Measurements from ENCODE around the gene DPY19L1. TPM values are rescaled to one million over a fixed set of nuclear protein-coding genes. Genes with fewer than 3 reads are reported as not detected.
"Not testable (repeated sequence)": the region's sequence is repeated elsewhere in the genome, so short reads cannot be mapped to it uniquely, and the experiment has no call there.

The DPY19L1 gene
- total RNA-seq, 2 donors from 2014 or later: 22.0 to 24.3 TPM

DNA sequence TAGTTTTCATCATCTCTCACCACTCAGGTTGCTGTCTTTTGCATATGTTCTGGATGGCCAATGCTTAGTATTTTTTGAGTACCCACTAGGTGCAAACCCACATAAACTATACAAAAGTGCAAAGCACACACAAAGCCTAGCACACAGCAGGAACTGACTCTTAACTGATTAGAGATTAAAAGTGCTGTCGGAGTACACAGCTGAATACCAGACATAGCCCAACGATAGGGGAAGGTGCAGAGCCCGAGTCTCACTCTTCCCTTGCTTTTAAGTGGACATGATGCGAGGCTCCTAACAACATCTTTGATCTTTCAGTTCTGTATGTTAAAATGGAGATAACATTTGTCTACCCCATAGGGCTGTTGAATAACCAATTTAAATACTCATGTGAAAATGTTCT lies 90.8 kb downstream of the DPY19L1 start:
- DNase-seq (no peak), ATAC-seq (no peak)
- intact Hi-C loops (cut with DNase I, micrococcal nuclease): no loop called here

DNA sequence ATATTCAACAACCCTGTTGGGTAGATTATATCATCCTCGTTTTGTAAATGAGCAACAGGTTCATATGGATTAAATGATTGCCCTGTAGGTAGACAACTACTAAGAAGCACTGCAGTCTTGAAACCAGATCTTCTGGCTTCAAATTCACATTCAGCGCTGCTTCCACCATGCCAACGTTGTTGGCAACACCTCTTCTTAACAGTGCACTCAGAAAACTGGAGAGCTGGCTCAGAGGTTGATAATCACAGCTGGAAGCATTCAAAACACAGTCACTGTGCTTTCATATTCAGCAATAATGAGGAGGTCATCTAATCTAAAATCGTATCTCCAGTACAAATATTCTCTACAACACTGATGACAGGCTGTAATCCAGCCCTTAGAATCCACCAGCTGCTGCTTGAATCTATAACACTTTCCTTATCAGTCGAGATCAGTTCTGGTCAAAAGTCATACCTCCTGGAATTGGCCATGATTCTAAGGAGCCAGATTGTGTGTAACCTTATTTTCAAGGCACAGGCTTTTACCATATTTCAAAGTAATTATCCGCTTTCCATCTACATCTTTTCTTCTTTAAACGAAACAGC lies 91.3 kb downstream of the DPY19L1 start:
- peak; percentile 77 for ATAC-seq
- DNase-seq; intact Hi-C loops (cut with DNase I, micrococcal nuclease): not testable (repeated sequence)

DNA sequence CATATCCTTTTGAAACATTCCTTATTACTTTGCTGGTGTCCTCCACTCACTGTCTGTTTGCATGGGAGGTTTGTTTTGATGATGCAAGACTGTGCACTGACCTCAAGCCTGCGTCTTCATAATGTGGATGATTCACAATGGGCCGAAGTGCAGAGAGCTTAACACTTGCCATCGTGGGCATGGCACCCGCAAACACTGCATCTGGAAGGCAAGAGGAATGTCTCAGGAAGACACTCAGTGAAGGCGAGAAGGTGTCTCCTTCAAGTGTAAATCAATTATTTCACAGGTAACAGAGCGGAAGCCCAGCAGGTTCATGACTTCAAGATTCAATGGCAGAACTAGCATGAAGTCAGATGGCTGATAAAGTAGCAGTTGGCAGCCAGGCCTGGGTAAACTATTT lies 98.1 kb downstream of the DPY19L1 start:
- DNase-seq (no peak), ATAC-seq (no peak)
- intact Hi-C loops (cut with DNase I, micrococcal nuclease): no loop called here

DNA sequence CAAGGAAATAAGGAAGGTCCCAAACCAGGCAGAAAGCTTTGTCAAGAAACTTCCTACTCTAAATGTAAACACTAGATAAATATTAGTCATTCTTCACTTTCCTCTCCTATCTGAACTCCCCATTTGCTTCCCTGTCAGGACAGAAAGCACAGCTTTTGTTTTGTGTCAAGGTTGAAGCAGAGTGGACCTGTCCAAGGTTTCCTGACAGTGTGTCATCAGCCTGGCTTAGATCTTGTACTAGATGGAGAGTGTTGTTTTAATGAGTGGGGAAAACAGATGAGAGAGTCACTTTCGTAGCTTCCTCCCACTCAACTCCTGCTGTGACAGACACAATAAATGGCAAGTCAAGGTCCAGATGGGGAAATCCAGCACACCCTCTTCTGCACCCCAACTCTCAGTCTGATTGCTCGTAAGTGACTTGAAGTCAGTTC lies 101.5 kb downstream of the DPY19L1 start:
- DNase-seq; intact Hi-C loops (cut with DNase I, micrococcal nuclease); ATAC-seq: not testable (repeated sequence)

DNA sequence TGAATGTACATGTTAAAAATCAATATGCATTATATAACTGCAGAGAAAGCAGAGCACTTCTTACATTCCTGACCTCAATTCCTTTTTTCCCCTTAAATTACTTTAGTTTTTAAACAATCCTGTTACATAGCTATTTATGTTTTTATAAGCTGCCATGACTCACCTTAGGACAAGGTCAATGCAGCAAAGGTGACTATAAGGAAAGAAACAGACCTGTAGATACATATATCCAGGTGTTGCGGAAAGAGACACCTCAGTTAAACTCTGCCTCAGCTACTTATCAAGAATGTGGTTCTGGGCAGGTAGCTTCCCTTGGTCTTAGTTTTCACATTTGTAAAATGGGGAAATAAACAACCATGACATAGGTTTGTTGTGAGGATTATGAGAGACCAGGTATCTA lies 105.5 kb downstream of the DPY19L1 start:
- ATAC-seq: peak; percentile 69
- no peak for DNase-seq
- intact Hi-C loops (cut with DNase I, micrococcal nuclease): no loop called here

DNA sequence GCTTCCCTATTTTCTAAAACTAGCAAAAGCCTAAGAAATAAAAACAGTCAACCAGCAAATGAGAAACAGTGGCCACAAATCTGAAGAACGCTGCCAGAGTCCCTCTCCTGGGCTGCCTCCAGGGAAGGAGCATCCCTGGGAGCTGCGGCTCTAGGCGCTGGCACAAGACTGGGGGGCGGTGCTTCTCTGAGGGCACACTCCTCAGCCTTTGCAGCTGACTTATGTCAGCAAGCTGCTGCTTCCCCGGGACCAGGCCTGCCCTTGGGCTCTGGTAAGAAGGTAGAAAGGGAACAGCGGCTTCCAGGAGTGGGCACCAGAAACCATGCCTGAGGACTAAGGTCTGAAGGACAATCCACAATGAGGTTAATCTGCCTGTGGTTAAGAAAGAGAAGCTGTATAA lies 107.5 kb downstream of the DPY19L1 start:
- intact Hi-C loops (cut with DNase I, micrococcal nuclease); ATAC-seq: not testable (repeated sequence)

DNA sequence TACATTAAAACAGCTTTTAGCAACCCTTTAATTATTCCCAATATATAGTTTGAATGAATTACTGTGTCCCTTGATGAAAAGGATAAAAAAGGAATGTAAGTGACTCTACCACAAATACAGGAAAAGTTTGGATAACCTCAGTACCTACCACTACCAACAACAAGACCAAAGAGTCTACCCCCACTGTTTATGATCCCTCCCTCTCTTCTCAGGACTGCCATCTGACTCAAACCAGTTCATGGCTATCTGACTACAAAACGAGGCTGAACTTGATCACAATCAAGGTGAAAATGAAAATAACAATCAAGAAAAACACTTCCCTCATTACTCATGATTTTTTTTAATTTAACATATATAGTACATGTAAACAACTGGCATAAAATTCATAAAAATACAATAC lies 108.7 kb downstream of the DPY19L1 start:
- no peak for ATAC-seq
- no peak for DNase-seq
- intact Hi-C loops (cut with DNase I, micrococcal nuclease): no loop called here

More for the DNA sequence above, 107.5 kb downstream of the DPY19L1 start:
- not testable (repeated sequence) for DNase-seq

DNA sequence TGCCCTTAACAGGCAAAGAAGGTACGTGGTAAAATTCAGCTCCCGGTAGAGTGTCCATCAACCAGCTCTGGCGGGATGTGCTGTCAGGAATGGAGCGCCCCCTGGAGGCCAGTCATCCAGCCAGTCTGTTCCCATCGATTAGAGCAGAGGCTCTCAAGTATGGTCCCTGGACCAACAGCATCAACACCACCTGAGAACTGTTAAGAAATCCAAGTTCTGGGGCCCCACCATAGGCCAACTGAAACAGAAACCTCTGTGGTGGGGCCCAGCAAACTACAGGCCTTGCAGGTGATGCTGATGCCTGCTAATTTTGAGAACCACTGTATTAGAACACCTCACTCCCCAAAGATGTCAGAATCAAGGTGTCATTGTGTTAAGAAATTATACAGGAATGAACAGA lies 109.2 kb downstream of the DPY19L1 start:
- no peak for ATAC-seq
- intact Hi-C loops (cut with DNase I, micrococcal nuclease): no loop called here
- peak in 1 of 2 donors; percentile 55 for DNase-seq

DNA sequence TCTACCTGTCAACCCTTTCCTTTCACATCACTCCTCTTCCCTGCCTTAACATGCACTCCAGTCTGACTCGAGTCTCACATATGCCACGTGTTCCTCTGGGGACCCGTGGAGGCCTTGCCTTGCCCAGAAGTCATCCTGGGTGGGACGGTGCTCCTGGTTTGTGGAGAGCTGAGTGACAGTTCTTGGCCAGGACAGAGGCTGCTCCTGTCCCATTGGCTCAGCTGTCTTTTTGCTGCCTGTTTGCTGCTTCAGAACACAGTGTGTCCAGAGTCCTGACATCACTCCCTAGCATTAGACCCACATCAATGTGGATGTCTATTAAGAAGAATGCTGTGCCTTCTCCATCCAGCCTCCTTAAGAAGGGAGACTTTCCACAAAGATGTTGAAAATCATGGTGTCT lies 116.8 kb downstream of the DPY19L1 start:
- ATAC-seq; intact Hi-C loops (cut with DNase I, micrococcal nuclease); DNase-seq: not testable (repeated sequence)

DNA sequence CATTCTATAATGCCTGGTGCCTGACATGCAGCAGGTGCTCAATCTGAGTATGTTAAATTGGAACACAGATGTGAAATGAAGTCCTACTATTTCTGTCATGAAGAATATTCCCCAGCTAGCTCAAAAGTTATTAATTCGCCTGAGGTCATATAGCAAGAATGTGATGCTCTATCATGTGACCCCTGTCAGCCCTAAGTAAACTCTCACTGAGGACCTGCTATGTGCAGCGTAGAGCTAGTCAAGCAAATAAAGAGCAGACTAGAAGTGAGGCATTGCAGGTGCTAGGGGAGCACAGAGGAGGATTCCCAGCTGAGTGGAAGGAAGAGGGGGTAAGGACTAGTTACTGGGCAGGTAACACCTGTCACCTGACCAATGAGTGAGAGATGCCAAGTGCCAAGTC lies 118.2 kb downstream of the DPY19L1 start:
- ATAC-seq; intact Hi-C loops (cut with DNase I, micrococcal nuclease); DNase-seq: not testable (repeated sequence)

DNA sequence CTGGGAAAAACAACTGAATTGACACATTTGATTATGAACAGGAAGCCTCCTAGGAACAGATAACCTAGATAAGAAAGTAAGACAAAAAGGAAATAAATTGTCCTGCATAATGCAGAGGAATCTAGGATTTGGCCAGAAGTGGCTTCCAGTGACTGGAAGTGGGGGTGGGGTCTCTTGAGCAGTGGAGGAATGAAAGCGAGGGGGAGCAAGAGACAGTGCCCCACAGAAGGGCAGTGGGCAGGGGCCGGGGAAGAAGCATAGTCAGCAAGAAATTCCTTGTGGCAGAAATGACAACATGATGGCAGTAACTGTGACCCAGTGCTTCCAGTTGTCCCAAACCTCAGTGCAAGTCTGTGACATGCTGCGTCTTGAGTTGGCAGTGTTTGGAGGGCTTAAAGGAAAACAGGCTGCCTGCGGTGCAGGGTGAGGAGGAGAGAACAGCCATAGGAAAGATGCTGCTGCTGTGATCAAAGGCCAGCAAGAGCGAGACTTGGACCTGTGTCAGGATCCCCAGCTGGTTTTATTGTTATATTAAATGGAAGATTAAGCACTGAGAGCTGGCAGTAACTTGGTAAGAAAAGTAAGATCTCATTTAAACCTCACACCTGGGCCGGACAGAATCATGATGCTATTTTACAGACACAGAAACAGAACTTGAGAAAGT lies 119.0 kb downstream of the DPY19L1 start:
- DNase-seq; ATAC-seq; intact Hi-C loops (cut with DNase I, micrococcal nuclease): not testable (repeated sequence)

DNA sequence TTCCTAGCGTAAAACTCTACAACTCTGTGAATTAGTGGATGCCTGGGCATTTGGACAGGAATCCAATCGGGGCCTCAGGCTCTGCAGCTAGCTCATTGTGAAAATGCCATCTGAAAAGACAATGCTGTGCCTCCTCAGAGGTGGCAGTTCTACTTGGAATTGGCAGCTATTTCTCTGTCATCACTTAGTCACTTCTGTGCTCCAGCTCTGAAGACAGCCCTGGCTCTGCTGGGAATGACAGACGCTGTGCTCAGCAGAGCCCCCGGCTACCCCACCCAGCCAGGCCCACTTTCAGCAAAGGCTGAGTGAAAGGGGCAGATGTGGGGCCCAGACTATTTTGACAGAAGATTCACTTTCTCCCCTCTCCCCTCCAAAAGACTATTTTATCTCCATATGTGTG lies 119.8 kb downstream of the DPY19L1 start:
- DNase-seq; intact Hi-C loops (cut with DNase I, micrococcal nuclease); ATAC-seq: not testable (repeated sequence)

DNA sequence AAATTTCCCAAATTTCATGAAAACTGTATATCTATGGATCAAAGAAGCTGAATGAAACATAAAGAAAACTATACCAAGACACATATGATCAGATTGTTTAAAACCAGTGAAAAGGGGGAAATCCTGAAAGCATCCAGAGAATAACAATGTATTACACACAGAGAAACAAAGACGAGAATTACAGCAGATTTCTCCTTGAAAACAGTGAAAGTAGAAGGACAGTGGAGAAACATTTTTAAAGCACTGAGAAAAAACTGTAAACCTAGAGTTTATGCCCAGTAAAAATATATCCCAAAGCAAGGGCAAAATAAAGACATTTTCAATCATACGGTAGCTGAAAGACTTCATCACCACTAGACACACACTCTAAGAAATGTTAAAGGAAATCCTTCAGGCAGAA lies 121.0 kb downstream of the DPY19L1 start:
- DNase-seq: no peak
- intact Hi-C loops (cut with DNase I, micrococcal nuclease): no loop called here
- no peak for ATAC-seq

DNA sequence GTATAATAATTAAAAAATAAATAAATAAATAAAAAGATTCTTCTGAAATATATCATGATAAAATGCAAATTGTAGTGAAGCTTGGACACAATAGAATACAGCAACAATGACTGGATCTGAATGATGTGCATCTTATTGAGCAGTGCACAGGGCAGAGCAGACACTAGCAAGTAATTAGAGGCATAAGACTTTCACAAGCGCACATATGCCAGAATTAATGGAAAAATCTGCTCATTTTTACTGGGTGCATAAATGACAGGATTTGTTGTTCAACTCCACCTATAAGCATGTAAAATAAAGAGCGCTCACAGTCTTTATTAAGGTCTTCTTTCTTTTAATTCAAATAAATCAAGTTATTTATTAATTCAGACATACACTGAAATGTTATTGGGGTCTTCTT lies 125.0 kb downstream of the DPY19L1 start:
- intact Hi-C loops (cut with DNase I, micrococcal nuclease): no loop called here
- no peak for DNase-seq
- ATAC-seq: no peak

DNA sequence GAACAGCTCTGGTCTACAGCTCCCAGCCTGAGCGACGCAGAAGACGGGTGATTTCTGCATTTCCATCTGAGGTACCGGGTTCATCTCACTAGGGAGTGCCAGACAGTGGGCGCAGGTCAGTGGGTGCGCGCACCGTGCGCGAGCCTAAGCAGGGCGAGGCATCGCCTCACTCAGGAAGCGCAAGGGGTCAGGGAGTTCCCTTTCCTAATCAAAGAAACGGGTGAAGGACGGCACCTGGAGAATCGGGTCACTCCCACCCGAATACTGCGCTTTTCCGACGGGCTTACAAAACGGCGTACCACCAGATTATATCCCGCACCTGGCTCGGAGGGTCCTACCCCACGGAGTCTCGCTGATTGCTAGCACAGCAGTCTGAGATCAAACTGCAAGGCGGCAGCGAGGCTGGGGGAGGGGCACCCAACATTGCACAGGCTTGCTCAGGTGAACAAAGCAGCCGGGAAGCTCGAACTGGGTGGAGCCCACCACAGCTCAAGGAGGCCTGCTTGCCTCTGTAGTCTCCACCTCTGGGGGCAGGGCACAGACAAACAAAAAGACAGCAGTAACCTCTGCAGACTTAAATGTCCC lies 130.9 kb downstream of the DPY19L1 start:
- ATAC-seq; intact Hi-C loops (cut with DNase I, micrococcal nuclease): not testable (repeated sequence)
- DNase-seq: peak in 1 of 2 donors; percentile 40

DNA sequence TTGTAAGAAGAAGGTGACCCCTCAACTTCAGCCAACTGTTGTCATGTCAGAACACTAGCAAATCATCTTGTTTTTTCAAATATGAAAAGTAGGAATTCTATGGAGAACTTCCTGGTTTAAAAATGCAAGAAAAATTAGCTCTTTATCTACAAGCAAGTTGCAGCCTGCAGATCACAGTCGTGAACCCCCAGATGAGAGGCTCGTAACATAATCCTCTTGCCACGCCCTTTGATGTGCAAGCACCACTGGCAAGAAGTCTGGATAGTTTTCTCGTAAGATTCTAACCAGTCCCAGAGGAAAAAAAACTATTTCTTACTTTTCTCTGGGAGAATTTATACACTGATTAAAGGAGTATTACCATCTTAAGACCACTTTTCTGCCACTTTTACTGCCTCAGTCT lies 132.3 kb downstream of the DPY19L1 start:
- ATAC-seq (no peak), DNase-seq (no peak)
- intact Hi-C loops (cut with DNase I, micrococcal nuclease): no loop called here

DNA sequence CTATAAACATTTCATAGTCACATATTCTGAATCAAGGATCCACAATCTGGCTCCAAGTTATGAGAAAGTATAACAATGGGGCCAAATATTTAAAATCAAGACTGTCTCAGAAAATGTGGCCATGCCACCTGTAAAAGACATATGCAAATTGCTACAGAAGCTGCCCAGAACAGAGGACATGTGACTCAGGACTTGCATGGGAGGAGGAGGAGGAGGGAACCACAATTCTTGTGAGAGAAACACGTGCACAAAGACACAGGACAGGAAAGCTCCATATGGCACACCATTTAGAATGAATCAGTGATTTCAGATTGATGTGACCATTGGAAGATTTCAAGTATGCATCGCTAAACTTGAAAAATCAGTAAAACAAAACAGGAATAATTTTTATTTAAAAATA lies 133.4 kb downstream of the DPY19L1 start:
- intact Hi-C loops (cut with DNase I, micrococcal nuclease); DNase-seq; ATAC-seq: not testable (repeated sequence)

DNA sequence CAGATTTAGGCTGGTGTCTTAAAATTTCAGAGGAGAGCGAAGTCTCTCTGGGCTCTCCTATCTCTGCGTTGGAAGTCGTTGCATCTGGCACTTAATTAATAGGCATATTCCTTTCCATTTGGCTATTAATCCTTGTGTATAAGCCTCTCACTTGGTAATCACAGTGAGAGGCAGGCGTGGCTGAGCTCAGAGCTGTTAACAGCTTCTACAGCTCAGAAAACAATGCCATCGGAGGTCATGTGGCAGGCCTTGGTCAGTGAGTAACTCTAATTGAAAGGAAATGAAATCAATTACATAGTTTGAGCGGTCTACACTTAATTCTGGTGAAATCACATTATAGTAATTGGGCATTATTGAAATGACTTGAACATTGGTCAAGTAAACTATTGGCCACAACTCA lies 135.1 kb downstream of the DPY19L1 start:
- DNase-seq (no peak), ATAC-seq (no peak)
- intact Hi-C loops (cut with DNase I, micrococcal nuclease): no loop called here

DNA sequence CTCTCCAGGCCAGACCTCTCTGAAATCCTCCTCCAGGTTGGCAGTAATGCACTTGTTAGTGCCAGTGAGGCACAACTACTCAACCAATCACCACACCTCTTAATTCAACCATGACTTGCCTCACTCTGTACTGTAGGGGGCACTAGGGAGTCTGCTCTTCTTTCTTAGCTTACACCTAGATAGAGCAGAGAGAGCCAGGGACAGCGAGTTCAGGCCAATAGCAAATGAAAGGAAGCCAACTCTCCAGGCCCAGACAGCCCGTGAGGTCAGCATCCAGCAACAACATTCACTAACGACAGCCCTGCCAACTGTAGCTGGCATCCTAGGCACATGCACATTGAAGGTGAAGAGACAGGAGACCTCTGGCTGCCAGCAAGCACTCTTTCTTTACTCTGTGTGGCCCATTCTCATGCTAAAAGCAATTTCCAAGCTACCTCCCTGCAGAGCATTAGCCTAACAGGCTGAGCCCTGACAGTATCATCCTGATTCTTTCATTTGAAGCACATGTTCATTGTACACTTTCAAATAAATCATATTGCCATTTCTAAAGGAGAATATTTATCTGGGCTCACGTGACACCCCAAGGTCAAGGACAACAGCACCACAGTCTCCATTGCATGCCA lies 136.3 kb downstream of the DPY19L1 start:
- DNase-seq (no peak), ATAC-seq (peak; percentile 65)
- intact Hi-C loops (cut with DNase I, micrococcal nuclease): no loop called here

DNA sequence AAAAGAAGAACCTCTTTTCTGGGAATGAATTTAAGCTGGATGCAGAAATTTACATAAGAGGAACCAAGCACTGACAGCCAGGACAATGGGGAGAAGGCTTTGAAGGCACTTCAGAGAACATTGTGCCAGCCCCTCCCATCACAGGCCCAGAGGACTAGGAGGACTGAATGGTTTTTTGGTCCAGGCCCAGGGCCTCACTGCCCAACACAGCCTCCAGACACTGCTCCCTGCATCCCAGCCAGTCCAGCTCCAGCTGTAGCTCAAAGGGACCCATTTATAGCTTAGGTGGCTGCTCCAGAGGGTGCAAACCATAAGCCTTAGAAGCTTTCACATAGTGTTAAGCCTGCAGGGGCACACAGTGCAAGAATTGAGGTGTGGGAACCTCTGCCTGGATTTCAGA lies 142.1 kb downstream of the DPY19L1 start:
- ATAC-seq (no peak), DNase-seq (no peak)
- intact Hi-C loops (cut with DNase I, micrococcal nuclease): no loop called here
